ENCODE measurements around the gene FAM180A.

The FAM180A gene

GRCh38 chr7:135748770-135749169 is at the start of gene FAM180A:
FAM180A (minus strand) TSS chr7:135748813; CDS start chr7:135748580, 233 bp downstream.
- no peak for TF ChIP-seq GATA2 (IDR thresholded peaks at IDR 0.05; ENCODE audit: low read depth, low read length)
- no peak for TF ChIP-seq GATA3 (IDR thresholded peaks at IDR 0.05; ENCODE audit: low read depth, low read length)

- TF ChIP-seq GATA2 (IDR thresholded peaks at IDR 0.05; ENCODE audit: low read depth, low read length) (no peak), GATA3 (IDR thresholded peaks at IDR 0.05; ENCODE audit: low read depth, low read length) (no peak)
Observed at GRCh38 chr7:135798095-135798494, 49.5 kb upstream of the FAM180A start.

GRCh38 chr7:135795846-135796570 is 47.4 kb upstream of the FAM180A start:
- TF ChIP-seq GATA3 (IDR thresholded peaks at IDR 0.05; ENCODE audit: low read depth, low read length) = no peak
- no peak for TF ChIP-seq GATA2 (IDR thresholded peaks at IDR 0.05; ENCODE audit: low read depth, low read length)

- TF ChIP-seq GATA2 (IDR thresholded peaks at IDR 0.05; ENCODE audit: low read depth, low read length) (no peak), GATA3 (IDR thresholded peaks at IDR 0.05; ENCODE audit: low read depth, low read length) (no peak)
Observed at GRCh38 chr7:135793841-135794240, 45.2 kb upstream of the FAM180A start.

- TF ChIP-seq GATA3 (IDR thresholded peaks at IDR 0.05; ENCODE audit: low read depth, low read length) (no peak), GATA2 (IDR thresholded peaks at IDR 0.05; ENCODE audit: low read depth, low read length) (no peak)
Observed at GRCh38 chr7:135792866-135793265, 44.3 kb upstream of the FAM180A start.

GRCh38 chr7:135792363-135792668 is 43.7 kb upstream of the FAM180A start:
- TF ChIP-seq GATA2 (IDR thresholded peaks at IDR 0.05; ENCODE audit: low read depth, low read length) (no peak), GATA3 (IDR thresholded peaks at IDR 0.05; ENCODE audit: low read depth, low read length) (no peak)

GRCh38 chr7:135791543-135792362 is 43.1 kb upstream of the FAM180A start:
- TF ChIP-seq GATA2 (IDR thresholded peaks at IDR 0.05; ENCODE audit: low read depth, low read length) (no peak), GATA3 (IDR thresholded peaks at IDR 0.05; ENCODE audit: low read depth, low read length) (no peak)

GRCh38 chr7:135790371-135790977 is 41.9 kb upstream of the FAM180A start:
- TF ChIP-seq GATA2 (IDR thresholded peaks at IDR 0.05; ENCODE audit: low read depth, low read length) (no peak), GATA3 (IDR thresholded peaks at IDR 0.05; ENCODE audit: low read depth, low read length) (no peak)

GRCh38 chr7:135789956-135790355 is 41.3 kb upstream of the FAM180A start:
- TF ChIP-seq GATA2 (IDR thresholded peaks at IDR 0.05; ENCODE audit: low read depth, low read length) (no peak), GATA3 (IDR thresholded peaks at IDR 0.05; ENCODE audit: low read depth, low read length) (no peak)

GRCh38 chr7:135789431-135789830 is 40.8 kb upstream of the FAM180A start:
- TF ChIP-seq GATA2 (IDR thresholded peaks at IDR 0.05; ENCODE audit: low read depth, low read length) (no peak), GATA3 (IDR thresholded peaks at IDR 0.05; ENCODE audit: low read depth, low read length) (no peak)

- TF ChIP-seq GATA3 (IDR thresholded peaks at IDR 0.05; ENCODE audit: low read depth, low read length) (no peak), GATA2 (IDR thresholded peaks at IDR 0.05; ENCODE audit: low read depth, low read length) (no peak)
Observed at GRCh38 chr7:135786911-135787310, 38.3 kb upstream of the FAM180A start.

GRCh38 chr7:135785065-135785464 is 36.5 kb upstream of the FAM180A start:
- TF ChIP-seq GATA2 (IDR thresholded peaks at IDR 0.05; ENCODE audit: low read depth, low read length) (no peak), GATA3 (IDR thresholded peaks at IDR 0.05; ENCODE audit: low read depth, low read length) (no peak)

- no peak for TF ChIP-seq GATA2 (IDR thresholded peaks at IDR 0.05; ENCODE audit: low read depth, low read length)
- no peak for TF ChIP-seq GATA3 (IDR thresholded peaks at IDR 0.05; ENCODE audit: low read depth, low read length)
Observed at GRCh38 chr7:135784013-135784412, 35.4 kb upstream of the FAM180A start.

- TF ChIP-seq GATA2 (IDR thresholded peaks at IDR 0.05; ENCODE audit: low read depth, low read length) = no peak
- no peak for TF ChIP-seq GATA3 (IDR thresholded peaks at IDR 0.05; ENCODE audit: low read depth, low read length)
Observed at GRCh38 chr7:135782801-135783200, 34.2 kb upstream of the FAM180A start.

Measured in SH-SY5Y (cell line).